LNCaP clone FGC (cell line): ENCODE data around the gene SLC5A5.

Source experiments
- DNase-seq: peaks from one replicate; pipeline ENCODE4 v3.0.0-alpha.2; 2011; ENCODE audit warnings: low read depth
- H3K4me3 ChIP-seq: 2 replicates; pipeline ENCODE4 v1.5.1; 2011; ENCODE audit warnings: mild to moderate bottlenecking, low read depth, low read length, control low read depth
- CTCF ChIP-seq: IDR thresholded peaks from 2 replicates; pipeline ENCODE4 v1.5.1; 2012; ENCODE audit warnings: mild to moderate bottlenecking; ENCODE audit not compliant: control insufficient read depth, insufficient read depth; ENCODE audit errors: extremely low read depth

Gene SLC5A5

GRCh38 chr19:17832443-17833208, 39.1 kb upstream of the SLC5A5 start:
- no peak for TF ChIP-seq CTCF
- H3K4me3 ChIP-seq = no peak overlapping the region
- no peak for DNase-seq

GRCh38 chr19:17834350-17835181, 37.2 kb upstream of the SLC5A5 start:
- DNase-seq = no peak

GRCh38 chr19:17835182-17836006, 36.4 kb upstream of the SLC5A5 start:
- DNase-seq = no peak
- no peak overlapping the region for H3K4me3 ChIP-seq
- no peak for TF ChIP-seq CTCF

More at GRCh38 chr19:17834350-17835181, 37.2 kb upstream of the SLC5A5 start:
- H3K4me3 ChIP-seq = no peak overlapping the region
- TF ChIP-seq CTCF = no peak

- no peak for DNase-seq
- no peak for TF ChIP-seq CTCF
- H3K4me3 ChIP-seq = no peak overlapping the region
These were observed 35.2 kb upstream of the SLC5A5 start for GRCh38 chr19:17836530-17836929.

- TF ChIP-seq CTCF = no peak
- DNase-seq = no peak
- H3K4me3 ChIP-seq = no peak overlapping the region
These were observed 33.8 kb upstream of the SLC5A5 start for GRCh38 chr19:17837972-17838371.

- no peak for TF ChIP-seq CTCF
- DNase-seq = no peak
- no peak overlapping the region for H3K4me3 ChIP-seq
These were observed 31.7 kb upstream of the SLC5A5 start for GRCh38 chr19:17840019-17840418.
